GM12878 (cell line): ENCODE results near the gene MKRN2. TPM values are rescaled to one million over a fixed set of nuclear protein-coding genes. Genes with fewer than 3 reads are reported as not detected.

Experiments used
- ATAC-seq: fragments of 200-7000 bp; cut with Tn5 transposase; 3 replicates; pipeline ENCODE4 v1.9.1; 2020; ENCODE audit warnings: mild to moderate bottlenecking, moderate library complexity
- BruUV-seq: library from RNA; stranded (reverse); fragments of 400-500 nt; replicated peaks from 2 replicates; lab custom pipeline; 2021; lab: Mats Ljungman, UMichigan
- CTCF ChIA-PET: fragments of 300-600 bp; sonication (Branson Sonifier 250); formaldehyde crosslinking; extraction: SDS; loops from one replicate; lab custom pipeline; 2021; ENCODE audit warnings: inconsistent platforms; lab: Yijun Ruan, JAX
- POLR2A ChIA-PET: fragments of 350-600 bp; formaldehyde crosslinking; extraction: SDS; loops from one replicate; lab custom pipeline; 2021; ENCODE audit warnings: inconsistent platforms; lab: Charles Lee
- RAD21 ChIA-PET: fragments of 300-600 bp; sonication (Branson Sonifier 250); formaldehyde crosslinking; loops from one replicate; lab custom pipeline; 2023; ENCODE audit warnings: antibody characterized with exemption; ENCODE audit not compliant: unreplicated experiment; lab: Charles Lee
- SMC1A ChIA-PET: fragments of 300-600 bp; sonication (Branson Sonifier 250); formaldehyde crosslinking; loops from one replicate; lab custom pipeline; 2023; ENCODE audit not compliant: unreplicated experiment, uncharacterized antibody; lab: Charles Lee
- DNase-seq: peaks from one replicate; pipeline ENCODE4 v3.0.0-alpha.2; 2011; ENCODE audit warnings: low read depth, low spot score
- FAIRE-seq: peaks from 3 replicates; lab custom pipeline; 2011; peaks lifted over from hg19 to GRCh38; lab: Jason Lieb, UNC
- H2AFZ ChIP-seq: 2 replicates; pipeline ENCODE4 v1.6.0; 2011; ENCODE audit warnings: low read depth, low read length, control low read depth; ENCODE audit not compliant: control insufficient read depth
- H3K27ac ChIP-seq: 2 replicates; pipeline ENCODE4 v1.5.1; 2011; ENCODE audit warnings: control low read depth; ENCODE audit not compliant: control insufficient read depth, insufficient read depth
- H3K27me3 ChIP-seq, 2 experiments: replicated peaks in 1 of 2; 2 replicates each; pipeline versions ENCODE4 v1.6.0 to v1.6.1; 2011; ENCODE audit warnings: low read length in 1 of 2; ENCODE audit not compliant: control insufficient read depth in 2 of 2, insufficient read depth in 2 of 2
- H3K36me3 ChIP-seq, 2 experiments: 2 replicates each; pipeline ENCODE4 v1.5.1; 2011; ENCODE audit warnings: low read length in 1 of 2; ENCODE audit not compliant: control insufficient read depth in 2 of 2, insufficient read depth in 2 of 2
- H3K4me1 ChIP-seq: 2 replicates; pipeline ENCODE4 v1.6.1; 2011; ENCODE audit warnings: mild to moderate bottlenecking, low read length, moderate library complexity, mixed read lengths; ENCODE audit not compliant: control insufficient read depth, insufficient read depth
- H3K4me2 ChIP-seq: 2 replicates; pipeline ENCODE4 v1.6.0; 2011; ENCODE audit warnings: control low read depth; ENCODE audit not compliant: control insufficient read depth, insufficient read depth
- H3K4me3 ChIP-seq: fragments of 200-600 bp; sonication (generic); 2 replicates; pipeline ENCODE4 v1.5.1; 2016
- H3K79me2 ChIP-seq: 2 replicates; pipeline ENCODE4 v1.6.0; 2011; ENCODE audit warnings: low read length; ENCODE audit not compliant: control insufficient read depth, insufficient read depth
- H3K9ac ChIP-seq: 2 replicates; pipeline ENCODE4 v1.8.0; 2011; ENCODE audit warnings: low read length, control low read depth, mixed read lengths; ENCODE audit not compliant: control insufficient read depth, insufficient read depth
- H3K9me3 ChIP-seq: replicated peaks from 3 replicates; pipeline ENCODE4 v1.5.1; 2011; ENCODE audit warnings: mild to moderate bottlenecking, low read length; ENCODE audit not compliant: control insufficient read depth, insufficient read depth
- H4K20me1 ChIP-seq: 2 replicates; pipeline ENCODE4 v1.6.0; 2011; ENCODE audit not compliant: control insufficient read depth, insufficient read depth
- BHLHE40 ChIP-seq, 2 experiments: fragments of 450-650 bp in 1 of 2; IDR thresholded peaks; 2 replicates each; pipeline ENCODE4 v1.6.1; 2011 to 2017; ENCODE audit warnings: low read depth in 2 of 2, borderline replicate concordance in 1 of 2, improper control_type of control experiment in 1 of 2, low read length in 1 of 2, mild to moderate bottlenecking in 1 of 2
- BMI1 ChIP-seq: fragments of 450-650 bp; IDR thresholded peaks from 2 replicates; pipeline ENCODE4 v1.6.1; 2016; ENCODE audit warnings: mild to moderate bottlenecking, moderate library complexity, borderline replicate concordance
- FOXM1 ChIP-seq: IDR thresholded peaks from 2 replicates; pipeline ENCODE4 v1.6.1; 2012; ENCODE audit warnings: low read depth, mild to moderate bottlenecking, inconsistent platforms, low read length, moderate library complexity
- HDAC6 ChIP-seq: fragments of 200-600 bp; sonication (generic); IDR thresholded peaks from one replicate; pipeline ENCODE4 v1.8.0; 2017; ENCODE audit warnings: antibody characterized with exemption; ENCODE audit not compliant: unreplicated experiment
- KLF5 ChIP-seq: fragments of 450-650 bp; IDR thresholded peaks from 2 replicates; pipeline ENCODE4 v1.6.1; 2014; ENCODE audit warnings: mild to moderate bottlenecking; ENCODE audit not compliant: partially characterized antibody
- MXI1 ChIP-seq: fragments of 150-350 bp; IDR thresholded peaks from 2 replicates; pipeline ENCODE4 v1.6.1; 2011; ENCODE audit warnings: low read depth, mild to moderate bottlenecking, inconsistent platforms, low read length, improper control_type of control experiment
- NFXL1 ChIP-seq: fragments of 450-650 bp; IDR thresholded peaks from 2 replicates; pipeline ENCODE4 v1.6.1; 2017; ENCODE audit warnings: antibody characterized with exemption, mild to moderate bottlenecking, borderline replicate concordance
- SMAD5 ChIP-seq: IDR thresholded peaks from 2 replicates; pipeline ENCODE4 v1.6.1; 2016; ENCODE audit warnings: antibody characterized with exemption, low read depth
- SPI1 ChIP-seq: IDR thresholded peaks from 2 replicates; pipeline ENCODE4 v1.6.1; 2011; ENCODE audit warnings: low read depth, mild to moderate bottlenecking, low read length, moderate library complexity, borderline replicate concordance; ENCODE audit not compliant: insufficient read depth
- SREBF2 ChIP-seq: IDR thresholded peaks from 2 replicates; pipeline ENCODE4 v1.6.1; 2012; ENCODE audit warnings: mild to moderate bottlenecking, low read length
- TARDBP ChIP-seq: IDR thresholded peaks from 2 replicates; pipeline ENCODE4 v1.6.1; 2016; ENCODE audit warnings: borderline replicate concordance
- YBX1 ChIP-seq: fragments of 450-650 bp; IDR thresholded peaks from 2 replicates; pipeline ENCODE4 v1.6.1; 2016; ENCODE audit warnings: antibody characterized with exemption
- WGBS: methylation state at CpG from one replicate; pipeline ENCODE4 v1.1.6; 2016; ENCODE audit warnings: low lambda C conversion rate; ENCODE audit not compliant: insufficient replicate concordance, insufficient coverage; ENCODE audit errors: missing lambda C conversion rate; 5-methylcytosine and 5-hydroxymethylcytosine counted together
- in situ Hi-C: fragments of 300-500 bp; cut with MboI; formaldehyde crosslinking; loops from 9 replicates; pipeline ENCODE4 v1.14.3; 2018; ENCODE audit warnings: mixed read lengths
- intact Hi-C: fragments of 100-400 bp; cut with micrococcal nuclease; formaldehyde crosslinking; loops from one replicate; pipeline ENCODE4 v1.14.2; 2022; ENCODE audit not compliant: unreplicated experiment
- polyA plus RNA-seq, 11 experiments: library from polyadenylated mRNA; depleted of rRNA in 4 of 11; unstranded in 6 of 11; stranded (reverse) in 5 of 11; fragments of >200 nt; fragmentation: Nextera tagmentation in 4 of 11; fragmentation: Illumina TruSeq in 1 of 11; extraction: Ambion mirVana in 4 of 11; extraction: Trizol in 1 of 11; gene quantifications; 1 replicate in 1 of 11; 2 replicates in 10 of 11; pipeline versions ENCODE4 v1.2.1 to v1.2.3, GENCODE V29; 2011 to 2016; ENCODE audit warnings: inconsistent platforms in 2 of 11, missing spikeins in 2 of 11, low read depth in 1 of 11
- total RNA-seq, 4 experiments: library from RNA; depleted of rRNA in 3 of 4; stranded (reverse); fragments of >200 nt in 3 of 4; fragmentation: Illumina TruSeq in 1 of 4; extraction: Trizol in 1 of 4; gene quantifications; 2 replicates each; pipeline versions ENCODE4 v1.2.1 to v1.2.3, GENCODE V29; 2013 to 2021
- TF ChIP-seq, protein P1 (sequence below): IDR thresholded peaks from 2 replicates; pipeline ENCODE4 v1.6.1; 2011; ENCODE audit warnings: mild to moderate bottlenecking, low read depth, low read length, moderate library complexity; ENCODE audit not compliant: insufficient replicate concordance

MKRN2 gene
- total and polyA plus RNA-seq, 10 of the 15 experiments (the other 5 are each of a cell fraction or from before 2014, with no cell fraction given) = 15.4 to 40.7 (median 34.4) TPM

DNA sequence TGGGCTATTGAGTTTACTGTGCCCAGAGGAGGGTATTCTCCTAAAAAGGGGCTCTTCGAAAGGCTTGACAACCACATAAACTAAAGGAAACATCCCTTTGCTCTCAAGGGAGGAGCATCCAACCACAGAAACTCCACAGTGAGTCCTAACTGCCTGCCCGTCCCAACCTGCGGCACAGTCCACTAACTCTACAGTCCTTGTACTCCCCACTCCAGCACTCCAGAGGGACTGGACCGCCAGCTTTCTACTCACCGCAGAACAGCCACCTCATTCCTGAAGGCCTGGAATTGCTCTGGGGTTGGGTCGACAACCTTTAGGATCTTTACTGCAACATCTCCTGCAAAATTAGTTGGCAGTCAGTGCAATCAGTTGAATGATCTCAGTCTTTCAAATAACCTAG, 34.6 kb downstream of the MKRN2 start (continued):
- TF ChIP-seq NFXL1 (no peak), MXI1 (no peak), TARDBP (no peak)

DNA sequence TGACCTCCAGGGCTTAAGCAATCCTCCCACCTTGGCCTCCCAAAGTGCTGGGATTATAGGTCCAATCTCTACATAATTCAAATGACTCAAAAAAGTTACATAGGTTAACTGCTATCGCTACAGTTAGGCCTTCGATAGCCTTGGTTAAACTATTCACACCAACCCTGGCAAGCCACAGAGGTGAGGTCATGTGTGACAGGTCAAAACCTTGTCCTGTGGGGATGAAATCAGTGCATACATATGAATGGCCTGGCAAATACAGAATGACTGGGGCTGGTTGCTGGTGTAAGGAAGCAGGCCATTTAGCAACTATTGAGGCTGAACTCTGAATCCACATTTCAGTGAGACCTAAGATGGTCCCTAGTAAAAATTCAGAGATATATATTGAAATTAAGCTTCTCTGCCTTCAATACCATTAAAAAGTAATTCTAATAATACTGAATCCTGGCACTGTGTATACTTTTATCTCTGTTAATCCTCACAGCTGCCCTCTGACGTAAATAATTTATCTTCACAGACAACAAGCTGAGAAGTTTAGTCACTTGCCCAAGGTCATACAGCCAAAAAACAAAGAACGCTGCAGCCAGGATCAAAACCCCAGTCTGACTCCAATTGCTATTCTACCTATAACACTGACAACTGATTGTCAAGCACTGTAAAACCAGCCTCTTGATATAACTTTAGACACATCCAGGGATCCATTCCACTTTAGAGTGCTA, 35.3 kb downstream of the MKRN2 start:
- in situ Hi-C loops = no loop called here
- Histone ChIP-seq H3K27me3 (no peaks in the 10 kb centered on the region), H3K79me2 (no peaks in the 10 kb centered on the region), H3K9ac (no peak overlapping the region), H3K36me3 (peaks cover 25 to 35% of the 10 kb centered on the region in 2 experiments), H3K4me2 (no peak overlapping the region), H3K4me3 (no peak overlapping the region), H3K27ac (no peak overlapping the region), H4K20me1 (no peaks in the 10 kb centered on the region), H3K9me3 (no peaks in the 10 kb centered on the region), H3K4me1 (no peaks in the 10 kb centered on the region), H2AFZ (no peak overlapping the region)
- SMC1A ChIA-PET = no interaction called here
- CTCF ChIA-PET = interaction anchor here (2.7 kb wide), 1 partner anchor 9 kb away, joined by 6 read pairs; no protein-coding TSS in a partner anchor
- no peak for DNase-seq
- TF ChIP-seq BHLHE40 (IDR thresholded peaks at IDR 0.05; ENCODE audit: borderline replicate concordance in 1 of 2, low read depth in 2 of 2, low read length in 1 of 2) (no peak), SREBF2 (no peak), KLF5 (no peak), BMI1 (no peak), YBX1 (no peak), SPI1 (no peak), HDAC6 (no peak), SMAD5 (no peak), FOXM1 (no peak)
- TF ChIP-seq, protein P1, sequence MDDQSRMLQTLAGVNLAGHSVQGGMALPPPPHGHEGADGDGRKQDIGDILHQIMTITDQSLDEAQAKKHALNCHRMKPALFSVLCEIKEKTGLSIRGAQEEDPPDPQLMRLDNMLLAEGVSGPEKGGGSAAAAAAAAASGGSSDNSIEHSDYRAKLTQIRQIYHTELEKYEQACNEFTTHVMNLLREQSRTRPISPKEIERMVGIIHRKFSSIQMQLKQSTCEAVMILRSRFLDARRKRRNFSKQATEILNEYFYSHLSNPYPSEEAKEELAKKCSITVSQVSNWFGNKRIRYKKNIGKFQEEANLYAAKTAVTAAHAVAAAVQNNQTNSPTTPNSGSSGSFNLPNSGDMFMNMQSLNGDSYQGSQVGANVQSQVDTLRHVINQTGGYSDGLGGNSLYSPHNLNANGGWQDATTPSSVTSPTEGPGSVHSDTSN = no peak
- WGBS = 78% methylated on average over 4 of the region's 4 CpGs
- FAIRE-seq = no peak
- BruUV-seq = no TSS peak
- RAD21 ChIA-PET = no interaction called here
- no peak for ATAC-seq
- intact Hi-C loops = no loop called here
- POLR2A ChIA-PET = interaction anchor here (0.7 kb wide), 1 partner anchor 50 kb away, joined by 6 read pairs; no protein-coding TSS in a partner anchor
